ENCODE measurements around the gene SLC9B2.

SLC9B2 gene

GRCh38 chr4:102988429-102989020 is 88.0 kb downstream of the SLC9B2 start:
- no peak overlapping the region for H3K4me3 ChIP-seq (ENCODE audit: low read depth, low read length)
- no peak for DNase-seq (ENCODE audit: low read depth)
- TF ChIP-seq POLR2A (IDR thresholded peaks at IDR 0.05; ENCODE audit: extremely low read depth, insufficient read length), result no peak
- TF ChIP-seq MAX (IDR thresholded peaks at IDR 0.05; ENCODE audit: low read depth, low read length), result no peak
- TF ChIP-seq, protein P1, sequence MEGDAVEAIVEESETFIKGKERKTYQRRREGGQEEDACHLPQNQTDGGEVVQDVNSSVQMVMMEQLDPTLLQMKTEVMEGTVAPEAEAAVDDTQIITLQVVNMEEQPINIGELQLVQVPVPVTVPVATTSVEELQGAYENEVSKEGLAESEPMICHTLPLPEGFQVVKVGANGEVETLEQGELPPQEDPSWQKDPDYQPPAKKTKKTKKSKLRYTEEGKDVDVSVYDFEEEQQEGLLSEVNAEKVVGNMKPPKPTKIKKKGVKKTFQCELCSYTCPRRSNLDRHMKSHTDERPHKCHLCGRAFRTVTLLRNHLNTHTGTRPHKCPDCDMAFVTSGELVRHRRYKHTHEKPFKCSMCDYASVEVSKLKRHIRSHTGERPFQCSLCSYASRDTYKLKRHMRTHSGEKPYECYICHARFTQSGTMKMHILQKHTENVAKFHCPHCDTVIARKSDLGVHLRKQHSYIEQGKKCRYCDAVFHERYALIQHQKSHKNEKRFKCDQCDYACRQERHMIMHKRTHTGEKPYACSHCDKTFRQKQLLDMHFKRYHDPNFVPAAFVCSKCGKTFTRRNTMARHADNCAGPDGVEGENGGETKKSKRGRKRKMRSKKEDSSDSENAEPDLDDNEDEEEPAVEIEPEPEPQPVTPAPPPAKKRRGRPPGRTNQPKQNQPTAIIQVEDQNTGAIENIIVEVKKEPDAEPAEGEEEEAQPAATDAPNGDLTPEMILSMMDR (IDR thresholded peaks at IDR 0.05; ENCODE audit: low read depth, low read length), result no peak
- no peak for TF ChIP-seq MYC (IDR thresholded peaks at IDR 0.05; ENCODE audit: low read depth, low read length)

DNA sequence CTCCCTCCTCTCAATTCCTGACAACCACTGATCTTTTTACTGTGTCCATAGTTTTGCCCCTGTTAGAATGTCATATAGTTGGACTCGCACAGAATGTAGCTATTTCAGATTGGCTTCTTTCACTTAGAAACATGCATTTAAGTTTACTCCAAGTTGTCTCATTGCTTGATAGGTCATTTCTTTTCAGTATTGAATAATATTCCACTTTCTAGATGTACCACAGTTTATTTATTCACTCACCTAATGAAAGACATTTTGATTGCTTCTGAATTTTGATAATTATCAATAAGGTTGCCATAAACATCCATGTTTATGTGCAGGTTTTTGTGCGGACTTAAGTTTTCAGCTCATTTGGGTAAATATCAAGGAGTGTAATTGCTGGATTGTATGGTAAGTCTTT is 95.6 kb downstream of the SLC9B2 start:
- TF ChIP-seq MYC (IDR thresholded peaks at IDR 0.05; ENCODE audit: low read depth, low read length) (no peak), MAX (IDR thresholded peaks at IDR 0.05; ENCODE audit: low read depth, low read length) (no peak), POLR2A (IDR thresholded peaks at IDR 0.05; ENCODE audit: extremely low read depth, insufficient read length) (no peak)
- TF ChIP-seq, protein P1 (IDR thresholded peaks at IDR 0.05; ENCODE audit: low read depth, low read length), result no peak
- DNase-seq (ENCODE audit: low read depth), result no peak
- H3K4me3 ChIP-seq (ENCODE audit: low read depth, low read length), result no peak overlapping the region
